Natural killer cell (primary cell): Measurements from ENCODE around the gene ABHD2. TPM values are rescaled to one million over a fixed set of nuclear protein-coding genes. Genes with fewer than 3 reads are reported as not detected.
A peak's percentile ranks its signal among the peaks of the same experiment; 100 is the strongest.

Experiments
- ATAC-seq, 3 donors: fragments of 150-1000 bp in 2 of 3; fragments of 200-7000 bp in 1 of 3; cut with Tn5 transposase; 1 replicate in 1 of 3; 2 replicates in 2 of 3; pipeline ENCODE4 v1.10.0; 2021; ENCODE audit warnings: mild to moderate bottlenecking in 2 of 3, moderate library complexity in 2 of 3
- DNase-seq, 2 donors: peaks; one replicate each; pipeline versions ENCODE4 v3.0.0 to v3.0.0-alpha.2; 2013 to 2021; ENCODE audit warnings: mixed read lengths in 1 of 2
- H3K27ac ChIP-seq: one replicate; pipeline ENCODE4 v1.5.1; 2013; ENCODE audit warnings: mild to moderate bottlenecking, low read length
- H3K27me3 ChIP-seq: one replicate; pipeline ENCODE4 v1.6.1; 2013; ENCODE audit warnings: low read length; ENCODE audit not compliant: control insufficient read depth, insufficient read depth
- H3K36me3 ChIP-seq: one replicate; pipeline ENCODE4 v1.6.1; 2013; ENCODE audit warnings: low read length; ENCODE audit not compliant: control insufficient read depth, insufficient read depth
- H3K4me1 ChIP-seq: one replicate; pipeline ENCODE4 v1.6.1; 2013; ENCODE audit warnings: low read length; ENCODE audit not compliant: control insufficient read depth, insufficient read depth
- H3K4me3 ChIP-seq: one replicate; pipeline ENCODE4 v1.5.1; 2013; ENCODE audit warnings: low read length
- H3K9me3 ChIP-seq: one replicate; pipeline ENCODE4 v1.6.1; 2013; ENCODE audit warnings: low read length; ENCODE audit not compliant: control insufficient read depth, insufficient read depth
- H3K27ac Mint-ChIP-seq, 2 donors: one replicate each; pipeline ENCODE4 v1.8.0; 2022; ENCODE audit warnings: mild to moderate bottlenecking in 2 of 2, mixed read lengths in 2 of 2, moderate library complexity in 1 of 2
- H3K27me3 Mint-ChIP-seq, 2 donors: one replicate each; pipeline ENCODE4 v1.8.0; 2022; ENCODE audit warnings: low read depth in 2 of 2, mixed read lengths in 2 of 2
- H3K36me3 Mint-ChIP-seq: one replicate; pipeline ENCODE4 v1.8.0; 2022; ENCODE audit warnings: mixed read lengths
- H3K4me1 Mint-ChIP-seq, 2 donors: one replicate each; pipeline ENCODE4 v1.8.0; 2022; ENCODE audit warnings: mixed read lengths in 2 of 2
- H3K4me3 Mint-ChIP-seq: one replicate; pipeline ENCODE4 v1.8.0; 2022; ENCODE audit warnings: mild to moderate bottlenecking, moderate library complexity, mixed read lengths
- H3K9me3 Mint-ChIP-seq, 2 donors: one replicate each; pipeline ENCODE4 v1.8.0; 2022; ENCODE audit warnings: mixed read lengths in 2 of 2
- WGBS: methylation state at CpG from one replicate; pipeline ENCODE4 v1.1.7; 2013; ENCODE audit warnings: missing lambda C conversion rate; ENCODE audit not compliant: insufficient coverage; 5-methylcytosine and 5-hydroxymethylcytosine counted together
- intact Hi-C: fragments of 100-400 bp; cut with micrococcal nuclease; formaldehyde crosslinking; loops from one replicate; pipeline ENCODE4 v1.14.2; 2022
- total RNA-seq, 4 donors: library from RNA; stranded (reverse); fragments of 120-200 nt in 1 of 4; gene quantifications; one replicate each; pipeline versions ENCODE4 v1.2.3 to v1.2.4, GENCODE V29; 2013 to 2022
- TF ChIP-seq, protein P1 (sequence below): fragments of 200-600 bp; IDR thresholded peaks from one replicate; pipeline ENCODE4 v1.8.0; 2022; ENCODE audit warnings: antibody characterized with exemption

ABHD2 gene
- total RNA-seq, 3 donors from 2014 or later (not counting 1 experiment from before 2014, with no cell fraction given) = 187 to 236 (median 191) TPM

DNA sequence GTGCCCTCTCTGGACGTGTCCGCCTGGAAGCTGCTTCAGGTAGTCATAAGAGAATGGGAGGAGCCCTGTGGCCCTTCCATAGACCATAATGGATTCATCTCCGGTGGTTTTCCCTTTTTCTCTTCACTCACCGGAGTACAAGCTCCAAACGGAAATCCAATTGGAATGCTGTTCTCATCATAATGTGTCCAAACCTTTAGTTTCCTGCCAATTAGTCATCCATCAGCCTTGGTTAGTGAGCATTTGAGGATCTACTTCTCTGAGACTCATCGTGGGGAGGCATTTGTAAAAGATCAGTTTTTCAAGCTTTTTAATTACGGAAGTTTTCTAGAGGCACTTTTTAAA is 34.9 kb downstream of the ABHD2 start:
- intact Hi-C loops = no loop called here

DNA sequence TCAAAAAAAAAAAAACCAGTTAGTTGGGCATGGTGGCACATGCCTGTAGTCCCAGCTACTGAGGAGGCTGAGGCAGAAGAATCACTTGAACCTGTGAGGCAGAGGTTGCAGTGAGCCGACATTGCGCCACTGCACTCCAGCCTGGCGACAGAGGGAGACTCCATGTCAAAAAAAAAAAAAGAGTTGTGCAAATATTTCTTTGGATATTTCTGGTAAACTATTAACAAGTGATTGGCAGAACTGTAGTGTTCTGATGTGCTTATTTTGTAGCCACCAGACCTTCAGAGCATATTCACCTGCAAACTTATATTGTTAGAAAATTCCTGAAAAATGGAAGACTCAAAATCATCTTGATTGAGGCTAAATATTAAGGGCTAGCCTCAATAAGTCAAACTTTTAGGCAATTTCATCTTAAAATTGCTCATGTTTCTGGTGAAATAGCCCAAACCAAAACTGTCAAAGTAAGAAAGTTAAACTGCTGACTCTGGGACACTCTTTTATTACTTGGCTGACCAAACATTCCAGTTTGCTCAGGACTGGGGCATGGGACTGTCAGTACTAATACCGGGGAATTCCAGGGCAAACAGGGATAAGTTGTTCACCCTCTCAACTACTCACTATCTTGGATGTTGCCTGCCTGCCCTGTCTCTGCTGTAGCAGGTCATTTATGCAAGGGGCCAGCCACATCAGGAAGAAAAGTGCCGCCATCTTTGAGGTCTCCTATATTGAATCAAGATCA is 37.0 kb downstream of the ABHD2 start:
- Histone ChIP-seq H3K36me3 (peaks cover 31% of the 10 kb centered on the region), H3K4me1 (peaks cover 20% of the 10 kb centered on the region), H3K9me3 (no peaks in the 10 kb centered on the region), H3K4me3 (no peak overlapping the region), H3K27me3 (no peaks in the 10 kb centered on the region), H3K27ac (no peak overlapping the region)
- peaks cover 20 to 31% of the 10 kb centered on the region in 2 donors for H3K4me1 Mint-ChIP-seq
- peaks cover 27% of the 10 kb centered on the region for H3K36me3 Mint-ChIP-seq
- 97% methylated on average over 5 of the region's 5 CpGs for whole genome bisulfite sequencing
- TF ChIP-seq, protein P1, sequence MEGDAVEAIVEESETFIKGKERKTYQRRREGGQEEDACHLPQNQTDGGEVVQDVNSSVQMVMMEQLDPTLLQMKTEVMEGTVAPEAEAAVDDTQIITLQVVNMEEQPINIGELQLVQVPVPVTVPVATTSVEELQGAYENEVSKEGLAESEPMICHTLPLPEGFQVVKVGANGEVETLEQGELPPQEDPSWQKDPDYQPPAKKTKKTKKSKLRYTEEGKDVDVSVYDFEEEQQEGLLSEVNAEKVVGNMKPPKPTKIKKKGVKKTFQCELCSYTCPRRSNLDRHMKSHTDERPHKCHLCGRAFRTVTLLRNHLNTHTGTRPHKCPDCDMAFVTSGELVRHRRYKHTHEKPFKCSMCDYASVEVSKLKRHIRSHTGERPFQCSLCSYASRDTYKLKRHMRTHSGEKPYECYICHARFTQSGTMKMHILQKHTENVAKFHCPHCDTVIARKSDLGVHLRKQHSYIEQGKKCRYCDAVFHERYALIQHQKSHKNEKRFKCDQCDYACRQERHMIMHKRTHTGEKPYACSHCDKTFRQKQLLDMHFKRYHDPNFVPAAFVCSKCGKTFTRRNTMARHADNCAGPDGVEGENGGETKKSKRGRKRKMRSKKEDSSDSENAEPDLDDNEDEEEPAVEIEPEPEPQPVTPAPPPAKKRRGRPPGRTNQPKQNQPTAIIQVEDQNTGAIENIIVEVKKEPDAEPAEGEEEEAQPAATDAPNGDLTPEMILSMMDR = no peak
- no peak overlapping the region for H3K27ac Mint-ChIP-seq
- H3K4me3 Mint-ChIP-seq = no peak overlapping the region
- intact Hi-C loops = no loop called here
- DNase-seq (no peak), ATAC-seq (no peak)
- no peaks in the 10 kb centered on the region for H3K27me3 Mint-ChIP-seq
- H3K9me3 Mint-ChIP-seq = no peaks in the 10 kb centered on the region

More for the DNA sequence above, 34.9 kb downstream of the ABHD2 start:
- Histone ChIP-seq H3K4me3 (no peak overlapping the region), H3K4me1 (peaks cover under 1% of the 10 kb centered on the region), H3K27ac (no peak overlapping the region), H3K36me3 (peaks cover 49% of the 10 kb centered on the region), H3K27me3 (no peaks in the 10 kb centered on the region), H3K9me3 (no peaks in the 10 kb centered on the region)
- DNase-seq (no peak), ATAC-seq (no peak)
- WGBS = over 99% methylated on average over 6 of the region's 7 CpGs
- no peak overlapping the region for H3K4me3 Mint-ChIP-seq
- H3K9me3 Mint-ChIP-seq = no peaks in the 10 kb centered on the region
- H3K27ac Mint-ChIP-seq = peak overlapping the region; percentile 13 to 24
- H3K27me3 Mint-ChIP-seq = no peaks in the 10 kb centered on the region
- peaks cover 34% of the 10 kb centered on the region for H3K36me3 Mint-ChIP-seq
- TF ChIP-seq, protein P1 = no peak
- peaks cover 29 to 41% of the 10 kb centered on the region in 2 donors for H3K4me1 Mint-ChIP-seq

DNA sequence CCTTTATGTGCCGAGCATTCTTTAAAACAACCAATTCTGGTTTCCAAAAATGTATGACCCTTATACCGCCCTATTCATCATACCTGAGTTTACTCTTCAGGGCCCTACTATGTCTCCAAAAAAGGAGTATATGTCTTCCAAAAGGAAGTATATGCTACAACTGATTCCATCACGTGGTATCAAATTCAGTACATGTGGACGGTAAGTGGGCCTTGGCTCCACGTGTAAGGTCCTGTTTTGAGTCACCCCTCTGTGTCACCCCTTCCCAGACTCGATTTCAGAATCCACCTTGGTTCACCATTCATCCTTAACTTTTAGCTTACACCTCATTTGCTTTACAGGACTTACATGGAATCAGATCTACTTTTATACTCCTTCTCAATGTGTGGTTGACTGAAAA is 37.8 kb downstream of the ABHD2 start:
- no peaks in the 10 kb centered on the region for H3K9me3 ChIP-seq
- H3K27me3 ChIP-seq = no peaks in the 10 kb centered on the region
- no peaks in the 10 kb centered on the region for H3K27me3 Mint-ChIP-seq
- intact Hi-C loops = no loop called here
- TF ChIP-seq, protein P1 = no peak
- no peak overlapping the region for H3K4me3 Mint-ChIP-seq
- peak overlapping the region in 1 of 2 donors; percentile 35 for H3K27ac Mint-ChIP-seq
- ATAC-seq (no peak), DNase-seq (no peak)
- peaks cover 23% of the 10 kb centered on the region for H3K36me3 Mint-ChIP-seq
- 87% methylated on average over 6 of the region's 6 CpGs for WGBS
- peaks cover 27% of the 10 kb centered on the region for H3K4me1 ChIP-seq
- H3K27ac ChIP-seq = no peak overlapping the region
- no peaks in the 10 kb centered on the region for H3K9me3 Mint-ChIP-seq
- no peak overlapping the region for H3K4me3 ChIP-seq
- H3K36me3 ChIP-seq = peaks cover 28% of the 10 kb centered on the region
- H3K4me1 Mint-ChIP-seq = peaks cover 24 to 28% of the 10 kb centered on the region in 2 donors
